HEK293 (cell line): ENCODE data around the gene FXYD5.
"Not testable (repeated sequence)": the region's sequence is repeated elsewhere in the genome, so short reads cannot be mapped to it uniquely, and the experiment has no call there.

Source experiments
- CTCF ChIA-PET: fragments of 350-600 bp; formaldehyde crosslinking; extraction: SDS; loops from one replicate; lab custom pipeline; 2021; ENCODE audit warnings: antibody characterized with exemption; lab: Yijun Ruan, JAX
- POLR2A ChIA-PET: fragments of 300-600 bp; formaldehyde crosslinking; extraction: SDS; loops from one replicate; lab custom pipeline; 2020; ENCODE audit warnings: antibody characterized with exemption, inconsistent platforms; lab: Yijun Ruan, JAX
- H3K27ac ChIP-seq: fragments of 200-500 bp; sonication (Bioruptor generic); 2 replicates; pipeline ENCODE4 v1.5.1; 2014; ENCODE audit warnings: low read depth, low read length, control low read depth, inconsistent platforms; ENCODE audit errors: extremely low read depth
- H3K36me3 ChIP-seq, 2 experiments: fragments of 200-500 bp in 1 of 2; sonication (Bioruptor generic) in 1 of 2; 1 replicate in 1 of 2; 2 replicates in 1 of 2; pipeline ENCODE4 v1.5.1; 2014 to 2017; ENCODE audit warnings: inconsistent platforms in 2 of 2, low read length in 2 of 2; ENCODE audit not compliant: control insufficient read depth in 2 of 2, insufficient read depth in 1 of 2
- H3K4me1 ChIP-seq: fragments of 200-500 bp; sonication (Bioruptor generic); 2 replicates; pipeline ENCODE4 v1.5.1; 2014; ENCODE audit warnings: mild to moderate bottlenecking, low read length, inconsistent platforms; ENCODE audit not compliant: control insufficient read depth, insufficient read depth
- H3K4me3 ChIP-seq: 2 replicates; pipeline ENCODE4 v1.5.1; 2011; ENCODE audit warnings: low read depth, mild to moderate bottlenecking, control low read depth, low read length, moderate library complexity
- H3K9me3 ChIP-seq: fragments of 200-500 bp; sonication (Bioruptor generic); 2 replicates; pipeline ENCODE4 v1.5.1; 2014; ENCODE audit warnings: low read depth, low read length, inconsistent platforms; ENCODE audit not compliant: control insufficient read depth, insufficient read depth
- BCL11A ChIP-seq: fragments of 450-650 bp; formaldehyde crosslinking; IDR thresholded peaks from 2 replicates; pipeline ENCODE4 v1.5.1; 2016; ENCODE audit warnings: low read depth, missing biosample characterization, missing genetic modification characterization
- HOXA7 ChIP-seq: sonication (generic); formaldehyde crosslinking; IDR thresholded peaks from 2 replicates; pipeline ENCODE4 v1.8.1; 2022; ENCODE audit warnings: missing genetic modification reagents, borderline replicate concordance
- REST ChIP-seq: fragments of 450-650 bp; formaldehyde crosslinking; IDR thresholded peaks from 2 replicates; pipeline ENCODE4 v1.5.1; 2016; ENCODE audit warnings: missing biosample characterization, missing genetic modification characterization
- SALL2 ChIP-seq: fragments of 450-650 bp; formaldehyde crosslinking; IDR thresholded peaks from 2 replicates; pipeline ENCODE4 v1.5.0; 2017; ENCODE audit warnings: missing biosample characterization, mild to moderate bottlenecking, missing genetic modification characterization, borderline replicate concordance
- SCRT1 ChIP-seq: fragments of 450-650 bp; formaldehyde crosslinking; IDR thresholded peaks from 2 replicates; pipeline ENCODE4 v1.5.1; 2016; ENCODE audit warnings: missing biosample characterization, missing genetic modification characterization, borderline replicate concordance
- SETDB1 ChIP-seq: IDR thresholded peaks from one replicate; pipeline ENCODE4 v1.6.1; 2017; ENCODE audit warnings: mild to moderate bottlenecking, low read length, moderate library complexity, mixed read lengths; ENCODE audit not compliant: insufficient read length
- SP2 ChIP-seq: fragments of 450-650 bp; formaldehyde crosslinking; IDR thresholded peaks from 2 replicates; pipeline ENCODE4 v1.5.1; 2016; ENCODE audit warnings: missing biosample characterization, missing genetic modification characterization
- SP3 ChIP-seq: fragments of 450-650 bp; formaldehyde crosslinking; IDR thresholded peaks from 2 replicates; pipeline ENCODE4 v1.5.1; 2016; ENCODE audit warnings: missing biosample characterization, missing genetic modification characterization
- ZBTB8A ChIP-seq: fragments of 450-650 bp; formaldehyde crosslinking; IDR thresholded peaks from 2 replicates; pipeline ENCODE4 v1.5.1; 2016; ENCODE audit warnings: missing biosample characterization, missing genetic modification characterization
- ZFP69B ChIP-seq: fragments of 450-650 bp; formaldehyde crosslinking; IDR thresholded peaks from 2 replicates; pipeline ENCODE4 v1.5.1; 2016; ENCODE audit warnings: missing biosample characterization, missing genetic modification characterization
- ZNF16 ChIP-seq: fragments of 450-650 bp; formaldehyde crosslinking; IDR thresholded peaks from 2 replicates; pipeline ENCODE4 v1.5.1; 2016; ENCODE audit warnings: low read depth, missing biosample characterization, missing genetic modification characterization
- ZNF248 ChIP-seq: fragments of 450-650 bp; formaldehyde crosslinking; IDR thresholded peaks from 2 replicates; pipeline ENCODE4 v1.5.1; 2017; ENCODE audit warnings: missing biosample characterization, missing genetic modification characterization
- ZNF302 ChIP-seq: fragments of 450-650 bp; formaldehyde crosslinking; IDR thresholded peaks from 2 replicates; pipeline ENCODE4 v1.5.1; 2016; ENCODE audit warnings: missing biosample characterization, missing genetic modification characterization, low read depth
- ZNF350 ChIP-seq: fragments of 450-650 bp; formaldehyde crosslinking; IDR thresholded peaks from 2 replicates; pipeline ENCODE4 v1.5.0; 2017; ENCODE audit warnings: missing biosample characterization, mild to moderate bottlenecking, missing genetic modification characterization
- ZNF426 ChIP-seq: fragments of 450-650 bp; formaldehyde crosslinking; IDR thresholded peaks from 2 replicates; pipeline ENCODE4 v1.5.1; 2017; ENCODE audit warnings: missing biosample characterization, missing genetic modification characterization, mild to moderate bottlenecking, inconsistent platforms, moderate library complexity
- ZNF664 ChIP-seq: fragments of 450-650 bp; formaldehyde crosslinking; IDR thresholded peaks from 2 replicates; pipeline ENCODE4 v1.5.1; 2016; ENCODE audit warnings: missing biosample characterization, missing genetic modification characterization
- ZNF776 ChIP-seq: fragments of 450-650 bp; formaldehyde crosslinking; IDR thresholded peaks from 2 replicates; pipeline ENCODE4 v1.5.0; 2017; ENCODE audit warnings: missing biosample characterization, missing genetic modification characterization, borderline replicate concordance
- ZSCAN18 ChIP-seq: fragments of 450-650 bp; formaldehyde crosslinking; IDR thresholded peaks from 2 replicates; pipeline ENCODE4 v1.5.1; 2016; ENCODE audit warnings: missing biosample characterization, missing genetic modification characterization
- TF ChIP-seq, protein P1 (sequence below): fragments of 450-650 bp; formaldehyde crosslinking; IDR thresholded peaks from 2 replicates; pipeline ENCODE4 v1.5.1; 2016; ENCODE audit warnings: missing biosample characterization, missing genetic modification characterization
- TF ChIP-seq, protein P2 (sequence below): fragments of 450-650 bp; formaldehyde crosslinking; conservative IDR thresholded peaks from 2 replicates; pipeline ENCODE4 v1.5.1; 2016; ENCODE audit warnings: low read depth, missing biosample characterization, missing genetic modification characterization

FXYD5 gene

DNA sequence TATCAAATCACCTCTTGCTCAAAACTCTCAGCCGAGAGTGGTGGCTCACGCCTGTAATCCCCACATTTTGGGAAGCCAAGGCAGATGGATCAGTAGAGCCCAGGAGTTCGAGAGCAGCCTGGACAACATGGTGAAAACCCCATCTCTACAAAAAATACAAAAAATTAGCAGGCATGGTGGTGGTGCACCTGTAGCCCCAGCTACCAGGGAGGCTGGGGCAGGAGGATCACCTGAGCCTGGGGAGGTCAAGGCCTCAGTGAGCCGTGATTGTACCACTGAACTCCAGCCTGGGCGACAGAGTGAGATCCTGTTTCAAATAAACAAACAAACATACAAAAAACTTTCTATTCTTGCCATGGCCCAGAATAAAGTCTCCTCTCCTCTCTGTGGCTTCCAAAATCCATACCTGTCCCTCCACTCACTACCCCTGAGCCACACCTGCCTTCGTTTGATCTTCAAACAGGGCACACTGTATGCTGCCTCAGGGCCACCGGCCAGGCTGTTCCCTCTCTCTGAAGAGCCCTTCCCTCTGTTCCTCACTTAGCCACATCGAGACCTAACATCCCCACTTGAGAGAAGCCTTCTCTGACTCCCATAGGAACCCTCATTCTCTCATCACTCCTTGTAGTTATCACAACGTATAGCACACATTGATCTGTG, 26.0 kb upstream of the FXYD5 start:
- peaks cover 9% of the 10 kb centered on the region for H3K4me1 ChIP-seq
- no peak for TF ChIP-seq ZNF776 (tag by site-specific recombination)
- TF ChIP-seq ZNF426, result no peak
- no peak for TF ChIP-seq HOXA7 (CRISPR knock-in tag)
- TF ChIP-seq SALL2 (tag by site-specific recombination), result no peak
- no peak for TF ChIP-seq ZNF248 (tag by site-specific recombination)
- no peak for TF ChIP-seq ZNF350 (tag by site-specific recombination)
- no peak for TF ChIP-seq ZFP69B (tag by site-specific recombination)
- no peak for TF ChIP-seq REST
- TF ChIP-seq, protein P1, sequence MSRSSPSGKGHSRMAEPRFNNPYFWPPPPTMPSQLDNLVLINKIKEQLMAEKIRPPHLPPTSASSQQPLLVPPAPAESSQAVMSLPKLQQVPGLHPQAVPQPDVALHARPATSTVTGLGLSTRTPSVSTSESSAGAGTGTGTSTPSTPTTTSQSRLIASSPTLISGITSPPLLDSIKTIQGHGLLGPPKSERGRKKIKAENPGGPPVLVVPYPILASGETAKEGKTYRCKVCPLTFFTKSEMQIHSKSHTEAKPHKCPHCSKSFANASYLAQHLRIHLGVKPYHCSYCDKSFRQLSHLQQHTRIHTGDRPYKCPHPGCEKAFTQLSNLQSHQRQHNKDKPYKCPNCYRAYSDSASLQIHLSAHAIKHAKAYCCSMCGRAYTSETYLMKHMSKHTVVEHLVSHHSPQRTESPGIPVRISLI (tag by site-specific recombination), result no peak
- no peak for TF ChIP-seq BCL11A (tag by site-specific recombination)
- no peak for TF ChIP-seq ZNF16
- TF ChIP-seq ZBTB8A (tag by site-specific recombination), result no peak
- no peak for TF ChIP-seq SETDB1
- no peak for TF ChIP-seq ZNF664 (tag by site-specific recombination)
- no peak for TF ChIP-seq SP2 (tag by site-specific recombination)
- no peak for TF ChIP-seq SP3
- TF ChIP-seq, protein P2, sequence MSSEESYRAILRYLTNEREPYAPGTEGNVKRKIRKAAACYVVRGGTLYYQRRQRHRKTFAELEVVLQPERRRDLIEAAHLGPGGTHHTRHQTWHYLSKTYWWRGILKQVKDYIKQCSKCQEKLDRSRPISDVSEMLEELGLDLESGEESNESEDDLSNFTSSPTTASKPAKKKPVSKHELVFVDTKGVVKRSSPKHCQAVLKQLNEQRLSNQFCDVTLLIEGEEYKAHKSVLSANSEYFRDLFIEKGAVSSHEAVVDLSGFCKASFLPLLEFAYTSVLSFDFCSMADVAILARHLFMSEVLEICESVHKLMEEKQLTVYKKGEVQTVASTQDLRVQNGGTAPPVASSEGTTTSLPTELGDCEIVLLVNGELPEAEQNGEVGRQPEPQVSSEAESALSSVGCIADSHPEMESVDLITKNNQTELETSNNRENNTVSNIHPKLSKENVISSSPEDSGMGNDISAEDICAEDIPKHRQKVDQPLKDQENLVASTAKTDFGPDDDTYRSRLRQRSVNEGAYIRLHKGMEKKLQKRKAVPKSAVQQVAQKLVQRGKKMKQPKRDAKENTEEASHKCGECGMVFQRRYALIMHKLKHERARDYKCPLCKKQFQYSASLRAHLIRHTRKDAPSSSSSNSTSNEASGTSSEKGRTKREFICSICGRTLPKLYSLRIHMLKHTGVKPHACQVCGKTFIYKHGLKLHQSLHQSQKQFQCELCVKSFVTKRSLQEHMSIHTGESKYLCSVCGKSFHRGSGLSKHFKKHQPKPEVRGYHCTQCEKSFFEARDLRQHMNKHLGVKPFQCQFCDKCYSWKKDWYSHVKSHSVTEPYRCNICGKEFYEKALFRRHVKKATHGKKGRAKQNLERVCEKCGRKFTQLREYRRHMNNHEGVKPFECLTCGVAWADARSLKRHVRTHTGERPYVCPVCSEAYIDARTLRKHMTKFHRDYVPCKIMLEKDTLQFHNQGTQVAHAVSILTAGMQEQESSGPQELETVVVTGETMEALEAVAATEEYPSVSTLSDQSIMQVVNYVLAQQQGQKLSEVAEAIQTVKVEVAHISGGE, result no peak
- no peak for TF ChIP-seq SCRT1 (tag by site-specific recombination)
- no peak for TF ChIP-seq ZSCAN18 (tag by site-specific recombination)
- no peak for TF ChIP-seq ZNF302
- POLR2A ChIA-PET, result no interaction called here
- CTCF ChIA-PET, result interaction anchor here (0.6 to 3.0 kb wide), 5 partner anchors 7 to 156 kb away, joined by 3 to 29 read pairs (median 5); partner anchors contain the start of genes FXYD3 and LGI4
- H3K9me3 ChIP-seq, result no peaks in the 10 kb centered on the region
- no peak overlapping the region for H3K4me3 ChIP-seq
- no peak overlapping the region for H3K27ac ChIP-seq
- no peaks in the 10 kb centered on the region for H3K36me3 ChIP-seq

DNA sequence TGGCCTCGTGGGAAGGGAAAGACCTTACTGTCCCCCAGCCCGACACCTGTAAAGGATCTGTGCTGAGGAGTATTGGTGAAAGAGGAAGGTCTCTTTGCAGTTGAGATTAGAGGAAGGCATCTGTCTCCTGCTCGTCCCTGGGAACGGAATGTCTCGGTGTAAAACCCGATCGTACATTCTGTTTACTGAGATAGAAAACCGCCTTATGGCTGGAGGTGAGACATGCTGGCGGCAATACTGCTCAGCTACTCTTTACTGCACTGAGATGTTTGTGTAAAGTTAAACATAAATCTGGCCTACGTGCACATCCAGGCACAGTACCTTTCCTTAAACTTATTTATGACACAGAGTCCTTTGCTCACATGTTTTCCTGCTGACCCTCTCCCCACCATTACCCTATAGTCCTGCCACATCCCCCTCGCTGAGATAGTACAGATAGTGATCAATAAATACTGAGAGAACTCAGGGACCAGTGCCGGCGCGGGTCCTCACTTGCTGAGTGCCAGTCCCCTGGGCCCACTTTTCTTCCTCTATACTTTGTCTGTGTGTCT, 24.7 kb upstream of the FXYD5 start:
- H3K9me3 ChIP-seq, H3K27ac ChIP-seq, H3K4me1 ChIP-seq, H3K36me3 ChIP-seq, H3K4me3 ChIP-seq: not testable (repeated sequence)
- ChIA-PET CTCF (interaction anchor here (0.6 to 1.1 kb wide), 4 partner anchors 11 to 848 kb away, joined by 3 to 4 read pairs (median 3); no protein-coding TSS in a partner anchor), POLR2A (interaction anchor here (0.6 kb wide), 1 partner anchor 669 kb away, joined by 4 read pairs; no protein-coding TSS in a partner anchor)
